Spinal cord (tissue), 10 donors: ENCODE measurements around the gene PDE9A. TPM values are rescaled to one million over a fixed set of nuclear protein-coding genes. Genes with fewer than 3 reads are reported as not detected.

ENCODE experiments used
- DNase-seq, 6 donors: peaks; one replicate each; pipeline versions ENCODE4 v3.0.0 to v3.0.0-alpha.2; 2013 to 2015; ENCODE audit warnings: low spot score in 6 of 6, low read depth in 4 of 6
- H3K27ac ChIP-seq: one replicate; pipeline ENCODE4 v1.5.1; 2013; ENCODE audit warnings: low read depth, low read length, control low read depth
- H3K27me3 ChIP-seq: one replicate; pipeline ENCODE4 v1.6.1; 2013; ENCODE audit warnings: low read length; ENCODE audit not compliant: control insufficient read depth, insufficient read depth
- H3K36me3 ChIP-seq: one replicate; pipeline ENCODE4 v1.6.1; 2013; ENCODE audit warnings: low read length; ENCODE audit not compliant: control insufficient read depth, insufficient read depth
- H3K4me1 ChIP-seq: one replicate; pipeline ENCODE4 v1.6.1; 2013; ENCODE audit warnings: low read length; ENCODE audit not compliant: control insufficient read depth, insufficient read depth
- H3K4me3 ChIP-seq: one replicate; pipeline ENCODE4 v1.5.1; 2013; ENCODE audit warnings: low read depth, low read length, control low read depth
- H3K9me3 ChIP-seq: one replicate; pipeline ENCODE4 v1.6.1; 2013; ENCODE audit warnings: low read length; ENCODE audit not compliant: control insufficient read depth, insufficient read depth
- WGBS: methylation state at CpG from one replicate; pipeline ENCODE4 v1.1.5; 2013; ENCODE audit warnings: missing lambda C conversion rate; ENCODE audit not compliant: insufficient coverage; 5-methylcytosine and 5-hydroxymethylcytosine counted together
- polyA plus RNA-seq, 2 donors: library from polyadenylated mRNA; unstranded; fragments of 120-200 nt; gene quantifications; one replicate each; pipeline ENCODE4 v1.2.1, GENCODE V29; 2013; ENCODE audit not compliant: insufficient read length in 2 of 2
- total RNA-seq, 2 donors: library from RNA; depleted of rRNA in 1 of 2; stranded (reverse); fragments of 120-200 nt in 1 of 2; fragments of >200 nt in 1 of 2; gene quantifications; one replicate each; pipeline versions ENCODE4 v1.2.3 to v1.2.4, GENCODE V29; 2013 to 2014
- donor health status: healthy.

Gene PDE9A
- total and polyA plus RNA-seq, 4 donors = 13.4 to 44.2 (median 28.1) TPM

- Histone ChIP-seq H3K27ac (no peak overlapping the region), H3K9me3 (no peaks in the 10 kb centered on the region), H3K4me3 (no peak overlapping the region), H3K4me1 (peaks cover 36% of the 10 kb centered on the region), H3K27me3 (no peaks in the 10 kb centered on the region), H3K36me3 (peaks cover 71% of the 10 kb centered on the region)
- whole genome bisulfite sequencing = 79% methylated on average over 18 of the region's 23 CpGs
- no peak for DNase-seq
Observed at GRCh38 chr21:42750737-42751530, 97.5 kb downstream of the PDE9A start.

GRCh38 chr21:42751866-42752265 is 98.4 kb downstream of the PDE9A start:
- H3K27ac ChIP-seq = no peak overlapping the region
- no peaks in the 10 kb centered on the region for H3K27me3 ChIP-seq
- H3K4me3 ChIP-seq = no peak overlapping the region

GRCh38 chr21:42753804-42754203 is 100.4 kb downstream of the PDE9A start:
- Histone ChIP-seq H3K9me3 (no peaks in the 10 kb centered on the region), H3K27me3 (no peaks in the 10 kb centered on the region), H3K4me3 (no peak overlapping the region), H3K4me1 (peaks cover 15% of the 10 kb centered on the region), H3K36me3 (peaks cover 78% of the 10 kb centered on the region), H3K27ac (no peak overlapping the region)
- DNase-seq = no peak
- 89% methylated on average over 9 of the region's 15 CpGs for WGBS

More at GRCh38 chr21:42751866-42752265, 98.4 kb downstream of the PDE9A start:
- Histone ChIP-seq H3K9me3 (no peaks in the 10 kb centered on the region), H3K4me1 (peaks cover 27% of the 10 kb centered on the region), H3K36me3 (peaks cover 71% of the 10 kb centered on the region)
- 95% methylated on average over 6 of the region's 9 CpGs for WGBS
- no peak for DNase-seq

GRCh38 chr21:42754270-42754933 is 101.0 kb downstream of the PDE9A start:
- WGBS = 61% methylated on average over 7 of the region's 14 CpGs
- Histone ChIP-seq H3K4me3 (no peak overlapping the region), H3K36me3 (peaks cover 81% of the 10 kb centered on the region), H3K27ac (no peak overlapping the region), H3K27me3 (no peaks in the 10 kb centered on the region), H3K4me1 (peaks cover 10% of the 10 kb centered on the region), H3K9me3 (no peaks in the 10 kb centered on the region)
- DNase-seq = no peak

- Histone ChIP-seq H3K4me1 (peaks cover 9% of the 10 kb centered on the region), H3K27me3 (no peaks in the 10 kb centered on the region), H3K27ac (no peak overlapping the region), H3K4me3 (no peak overlapping the region), H3K36me3 (peaks cover 88% of the 10 kb centered on the region), H3K9me3 (no peaks in the 10 kb centered on the region)
- WGBS = 69% methylated on average over 14 of the region's 14 CpGs
- no peak for DNase-seq
Observed at GRCh38 chr21:42755031-42755665, 101.7 kb downstream of the PDE9A start.

- Histone ChIP-seq H3K4me1 (peaks cover 9% of the 10 kb centered on the region), H3K4me3 (no peak overlapping the region), H3K27ac (no peak overlapping the region), H3K36me3 (peaks cover 94% of the 10 kb centered on the region), H3K9me3 (no peaks in the 10 kb centered on the region), H3K27me3 (no peaks in the 10 kb centered on the region)
- 89% methylated on average over 15 of the region's 20 CpGs for WGBS
- DNase-seq = no peak
Observed at GRCh38 chr21:42755766-42756579, 102.6 kb downstream of the PDE9A start.

- H3K27me3 ChIP-seq = no peaks in the 10 kb centered on the region
- H3K9me3 ChIP-seq = no peaks in the 10 kb centered on the region
- H3K27ac ChIP-seq = no peak overlapping the region
- DNase-seq = no peak
- 96% methylated on average over 24 of the region's 24 CpGs for WGBS
- peaks cover 94% of the 10 kb centered on the region for H3K36me3 ChIP-seq
- no peak overlapping the region for H3K4me3 ChIP-seq
- H3K4me1 ChIP-seq = peaks cover 9% of the 10 kb centered on the region
Observed at GRCh38 chr21:42756580-42757250, 103.3 kb downstream of the PDE9A start.

- DNase-seq = no peak
- Histone ChIP-seq H3K4me1 (peaks cover 9% of the 10 kb centered on the region), H3K36me3 (peaks cover 94% of the 10 kb centered on the region), H3K27ac (no peak overlapping the region), H3K27me3 (no peaks in the 10 kb centered on the region), H3K4me3 (no peak overlapping the region), H3K9me3 (no peaks in the 10 kb centered on the region)
- WGBS = 96% methylated on average over 10 of the region's 10 CpGs
Observed at GRCh38 chr21:42757422-42757821, 104.0 kb downstream of the PDE9A start.
